GM15510 (cell line): Measurements from ENCODE around the gene CD28.

ENCODE experiments used
- POLR2A ChIP-seq: IDR thresholded peaks from 3 replicates; pipeline ENCODE4 v1.6.1; 2011; ENCODE audit warnings: borderline replicate concordance; ENCODE audit not compliant: insufficient read length; ENCODE audit errors: extremely low read depth

The CD28 gene

GRCh38 chr2:203705178-203705577 lies 1.3 kb upstream of the CD28 start:
- no peak for TF ChIP-seq POLR2A

GRCh38 chr2:203707530-203707929 lies 1.1 kb downstream of the CD28 start:
- TF ChIP-seq POLR2A = no peak

GRCh38 chr2:203708846-203709396 lies 2.5 kb downstream of the CD28 start:
- no peak for TF ChIP-seq POLR2A

- no peak for TF ChIP-seq POLR2A
Observed at GRCh38 chr2:203709416-203710040, 3.1 kb downstream of the CD28 start.

GRCh38 chr2:203710226-203710625 lies 3.8 kb downstream of the CD28 start:
- no peak for TF ChIP-seq POLR2A

DNA sequence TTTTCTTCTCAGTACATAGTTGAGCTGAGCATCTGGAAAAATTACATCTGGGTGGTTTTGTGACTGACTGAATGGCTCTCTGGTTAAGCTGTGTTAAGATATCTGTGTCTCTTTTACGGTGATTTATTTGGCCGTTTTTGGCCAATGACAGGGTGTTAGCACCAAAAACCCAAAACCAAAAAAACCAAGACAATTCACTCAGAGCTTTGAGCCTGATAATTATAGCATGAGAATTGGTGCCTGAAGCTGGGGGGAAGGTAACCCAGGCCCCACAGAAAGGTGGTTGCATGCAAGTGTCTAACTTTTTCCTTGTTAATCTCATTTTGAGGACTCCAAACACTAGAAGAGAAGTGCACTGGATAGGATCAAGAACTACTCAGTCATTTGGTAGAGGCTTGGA lies 4.5 kb downstream of the CD28 start:
- TF ChIP-seq POLR2A = no peak

GRCh38 chr2:203711399-203711798 lies 5.0 kb downstream of the CD28 start:
- no peak for TF ChIP-seq POLR2A

- TF ChIP-seq POLR2A = no peak
Observed at GRCh38 chr2:203713381-203713780, 6.9 kb downstream of the CD28 start.

DNA sequence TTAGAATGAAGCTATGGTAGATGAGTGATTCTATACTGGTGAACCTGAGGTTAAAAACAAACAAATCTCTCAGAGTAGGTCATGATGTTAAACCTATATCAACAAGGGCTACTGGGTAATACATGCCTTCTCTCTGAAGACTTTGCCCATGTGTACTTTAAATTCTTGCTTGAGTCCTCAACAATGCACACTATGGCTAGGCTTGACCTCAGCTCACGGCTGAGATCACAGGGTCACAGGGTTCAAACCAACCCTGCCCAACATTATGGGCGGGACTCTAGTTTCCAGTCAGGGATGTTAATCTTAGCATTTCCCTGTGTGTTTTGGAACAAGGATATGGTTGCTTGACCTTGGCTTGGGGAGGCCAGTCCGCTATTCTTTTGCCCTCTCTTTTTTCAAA lies 7.7 kb downstream of the CD28 start:
- no peak for TF ChIP-seq POLR2A

GRCh38 chr2:203715744-203716143 lies 9.3 kb downstream of the CD28 start:
- TF ChIP-seq POLR2A = no peak

DNA sequence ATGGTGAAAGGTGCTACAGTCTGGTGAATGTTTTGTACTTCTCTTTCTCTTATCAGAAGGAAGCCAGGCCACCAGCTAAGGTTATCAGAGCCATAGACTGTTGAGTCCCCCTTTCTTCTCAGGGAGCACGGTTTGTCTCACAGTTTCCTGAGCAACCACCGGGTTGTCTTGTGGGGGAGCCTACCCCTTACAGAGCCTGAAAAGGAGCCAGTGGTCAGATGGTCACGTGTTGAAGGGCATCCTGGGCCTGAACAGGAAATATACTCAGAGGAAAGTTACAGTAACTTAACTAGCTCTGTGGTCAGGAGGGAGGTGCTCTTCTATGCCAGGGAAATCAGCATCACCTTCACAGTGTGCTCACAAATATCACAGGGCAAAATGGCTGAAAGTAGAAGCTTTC lies 11.6 kb downstream of the CD28 start:
- no peak for TF ChIP-seq POLR2A

GRCh38 chr2:203719456-203720410 lies 13.3 kb downstream of the CD28 start:
- TF ChIP-seq POLR2A = no peak

GRCh38 chr2:203720915-203721672 lies 14.7 kb downstream of the CD28 start:
- no peak for TF ChIP-seq POLR2A

- no peak for TF ChIP-seq POLR2A
Observed at GRCh38 chr2:203721781-203722300, 15.4 kb downstream of the CD28 start.

- no peak for TF ChIP-seq POLR2A
Observed at GRCh38 chr2:203722411-203722810, 16.0 kb downstream of the CD28 start.
